HG03108 (cell line): ENCODE data around the gene PGLYRP2.

ENCODE experiments used
- ATAC-seq: cut with Tn5 transposase; IDR thresholded peaks from one replicate; pipeline ENCODE4 v1.9.1; 2021; ENCODE audit warnings: moderate library complexity; ENCODE audit not compliant: unreplicated experiment

Gene PGLYRP2

DNA sequence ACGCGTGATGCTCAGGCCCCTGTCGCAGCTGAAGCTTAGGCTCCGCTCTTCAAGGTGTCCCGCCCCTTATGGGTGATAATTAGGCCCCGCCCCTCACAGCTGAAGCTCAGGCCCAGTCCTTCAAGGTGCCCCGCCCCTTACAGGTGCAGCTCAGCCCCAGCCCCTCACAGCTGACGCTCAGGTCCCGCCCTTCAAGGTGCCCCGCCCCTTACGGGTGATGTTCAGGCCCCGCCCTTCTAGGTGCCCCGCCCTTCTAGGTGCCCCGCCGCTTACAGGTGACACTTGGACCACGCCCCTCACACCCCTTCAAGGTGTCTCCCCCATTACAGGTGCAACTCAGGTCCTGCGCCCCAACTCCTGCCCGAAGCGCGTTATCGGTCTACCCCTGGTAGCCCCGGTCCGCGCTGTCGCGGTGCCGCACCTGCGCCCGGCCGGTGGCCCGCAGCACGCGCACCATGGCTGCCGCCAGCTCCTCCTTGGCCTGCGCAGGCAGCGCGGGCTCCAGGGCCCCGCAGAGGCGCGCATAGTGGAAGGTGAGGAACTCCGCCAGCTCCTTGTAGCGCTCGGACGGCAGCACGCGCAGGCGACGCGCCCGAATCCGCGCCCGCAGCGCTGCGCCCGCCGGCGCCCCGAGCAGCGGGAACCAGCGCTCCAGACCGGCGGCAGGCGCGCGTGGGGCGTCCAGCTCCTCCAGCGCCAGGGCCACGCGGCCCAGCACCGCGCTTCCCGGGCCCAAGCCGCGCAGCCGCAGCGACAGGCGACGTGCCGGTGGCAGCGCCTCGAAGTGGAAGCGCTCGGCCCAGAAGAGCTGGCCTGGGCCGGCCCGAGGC lies 22.2 kb downstream of the PGLYRP2 start:
- ATAC-seq: no peak

DNA sequence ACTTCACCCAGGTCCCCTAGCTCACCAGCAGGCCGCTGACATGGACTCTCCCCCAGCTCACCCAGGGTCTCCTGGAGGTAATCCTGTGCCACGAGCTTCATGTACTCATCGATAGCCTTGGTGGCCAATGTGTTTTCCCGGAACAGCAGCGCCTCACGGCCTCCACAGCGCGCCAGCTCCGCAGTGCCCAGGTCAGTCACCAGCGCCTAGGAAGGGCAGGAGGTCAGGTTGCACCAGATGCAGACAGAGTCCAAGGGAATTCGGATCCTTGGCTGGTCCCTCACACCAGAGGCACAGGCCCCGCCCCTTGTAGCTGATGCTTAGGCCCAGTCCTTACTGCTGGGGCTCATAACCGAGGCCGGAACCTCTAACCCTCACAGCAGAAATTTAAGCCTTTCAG lies 22.9 kb downstream of the PGLYRP2 start:
- no peak for ATAC-seq

DNA sequence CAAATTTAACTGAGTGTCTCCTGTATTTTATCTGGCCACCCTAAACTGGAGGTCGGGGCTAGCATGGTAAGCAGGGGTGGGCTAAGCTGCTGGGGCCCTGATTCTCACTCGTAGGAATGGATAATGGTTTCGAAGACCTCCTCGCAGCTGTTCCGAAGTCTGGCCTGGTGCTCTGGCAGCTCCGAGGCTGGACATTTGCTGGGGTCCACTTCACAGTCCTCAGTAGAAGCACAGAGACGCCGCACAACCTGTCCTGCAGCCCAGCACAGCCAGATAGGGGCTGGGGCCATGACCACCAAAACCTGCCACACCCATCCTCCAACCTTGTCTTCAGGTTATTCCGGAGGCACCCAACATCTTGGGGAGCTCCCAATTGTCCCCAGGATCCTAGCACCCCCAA lies 23.3 kb downstream of the PGLYRP2 start:
- ATAC-seq: no peak

DNA sequence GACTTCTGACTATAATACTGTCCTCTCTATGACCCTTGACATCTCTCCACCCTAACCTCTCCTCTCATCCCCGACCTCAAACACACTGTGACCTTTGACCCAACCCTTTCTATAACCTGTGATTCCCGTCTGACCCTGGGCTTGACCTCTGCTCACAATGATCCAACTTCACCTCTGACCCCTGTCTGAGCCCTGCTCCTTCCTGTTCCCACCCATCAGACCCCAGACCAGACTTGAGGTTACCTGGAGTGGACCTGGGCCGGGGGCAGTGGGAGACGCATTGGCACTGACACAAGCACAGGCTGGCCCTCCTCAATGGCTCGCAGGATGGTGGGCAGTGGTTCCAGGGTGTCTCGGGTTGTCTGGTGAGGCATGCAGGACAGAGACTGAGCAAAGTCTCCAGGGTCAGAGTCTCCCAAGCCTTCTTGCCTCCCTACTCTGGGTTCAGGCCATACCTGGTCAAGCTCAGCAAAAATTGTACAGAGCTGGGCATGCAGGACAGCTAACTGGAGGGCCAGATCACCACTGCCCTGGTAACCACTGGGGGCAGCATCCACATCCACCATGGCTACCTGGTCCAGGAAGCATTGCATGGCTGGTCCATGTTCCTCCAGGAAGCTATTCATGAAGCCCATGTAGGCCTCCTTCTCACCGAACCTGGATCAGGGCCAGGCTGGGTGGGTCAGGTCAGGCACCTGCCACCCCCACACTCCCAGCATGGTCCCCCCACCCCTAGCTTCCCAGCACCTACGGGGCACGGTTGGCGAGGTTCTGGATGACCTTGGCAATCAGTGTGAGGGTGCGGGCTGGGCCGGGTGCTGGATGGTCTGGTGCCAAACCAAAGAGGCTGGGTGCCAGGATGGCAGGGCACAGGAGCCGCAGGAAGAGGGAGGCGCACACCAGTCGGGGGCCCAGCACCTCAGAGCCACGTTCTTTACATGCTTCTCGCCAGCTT lies 25.1 kb downstream of the PGLYRP2 start:
- no peak for ATAC-seq

DNA sequence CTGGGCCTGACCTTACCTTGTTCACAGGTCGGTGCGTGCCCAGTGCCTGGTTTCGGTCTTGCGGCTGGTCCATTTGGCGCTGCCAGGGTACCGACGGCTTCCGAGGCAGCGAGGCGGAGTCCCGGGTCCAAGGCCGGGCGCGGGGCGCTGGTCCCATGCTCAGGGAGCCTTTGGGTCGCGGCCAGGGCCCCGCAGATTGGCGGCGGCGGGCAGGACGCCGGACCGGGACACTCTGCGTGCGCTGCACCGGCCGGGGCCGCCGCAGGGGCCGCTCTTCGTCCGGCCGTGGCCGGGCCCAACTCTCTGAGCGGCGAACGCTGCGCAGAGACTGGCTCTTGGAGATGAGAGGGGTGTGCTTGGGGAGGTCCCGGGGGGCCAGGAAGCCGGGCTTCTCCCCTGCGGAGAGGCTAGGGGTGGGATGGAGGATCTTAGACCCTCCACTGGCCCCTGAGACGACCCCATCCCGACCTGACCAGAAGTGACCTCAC lies 26.2 kb downstream of the PGLYRP2 start:
- ATAC-seq: no peak

DNA sequence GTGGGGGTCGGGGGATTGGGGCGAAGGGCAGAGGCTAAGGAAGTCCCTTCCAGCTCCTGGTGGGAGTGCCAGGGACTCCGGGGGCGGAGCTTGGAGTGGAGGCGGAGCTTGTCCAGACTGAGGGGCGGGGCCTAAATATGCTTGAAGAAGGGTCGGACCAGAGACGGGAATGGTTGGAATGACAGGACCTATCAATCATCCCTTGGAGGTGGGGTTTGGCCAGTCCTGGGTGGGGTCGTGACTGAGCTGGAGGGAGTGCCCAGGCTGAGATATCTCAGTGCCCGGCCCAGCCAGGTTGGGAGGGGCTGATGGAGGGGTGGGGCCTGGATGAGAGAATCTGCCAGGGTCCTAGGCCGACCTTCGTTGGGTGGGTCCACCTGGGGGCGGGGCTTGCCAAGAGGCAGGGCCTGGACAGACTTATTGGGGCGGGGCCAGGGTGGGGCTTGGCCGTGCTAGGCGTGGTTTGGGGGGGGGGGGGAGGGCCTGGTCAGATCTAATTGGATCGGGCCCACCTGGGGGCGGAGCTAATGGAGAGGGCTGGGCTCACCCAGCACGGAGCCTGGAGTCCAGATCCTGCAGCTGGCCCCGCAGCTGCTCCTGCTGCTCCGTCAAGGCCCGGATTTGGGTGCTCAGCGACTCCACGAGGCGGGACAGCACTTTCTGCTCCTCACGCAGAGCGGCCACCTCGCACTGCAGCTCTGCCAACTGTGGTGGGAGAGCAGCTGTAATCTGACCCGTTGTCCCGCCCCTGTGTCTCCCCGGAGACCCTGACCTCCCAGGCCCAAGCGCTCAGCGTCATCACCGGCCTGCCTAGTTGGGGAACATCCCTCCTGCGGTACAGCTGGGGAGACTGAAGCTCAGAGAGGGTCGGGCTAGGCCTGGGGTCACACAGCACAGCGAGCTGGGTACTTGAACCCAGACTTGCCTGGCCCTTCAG lies 26.9 kb downstream of the PGLYRP2 start:
- ATAC-seq: no peak

DNA sequence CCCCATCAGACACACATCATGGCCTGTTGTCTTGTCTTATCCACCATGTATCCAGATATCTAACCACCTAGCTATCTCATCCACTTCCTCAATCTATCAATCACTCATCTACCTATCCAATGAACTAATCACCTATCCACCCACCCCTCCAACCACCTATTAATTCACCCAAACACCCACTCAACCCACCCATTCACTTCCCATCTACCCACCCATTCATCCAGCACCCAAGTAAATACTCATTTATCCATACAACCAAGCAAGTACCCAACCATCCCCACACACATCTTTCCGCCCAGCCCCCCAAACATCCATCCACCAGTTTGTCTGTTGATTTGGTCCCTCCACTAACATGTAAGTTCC lies 28.8 kb downstream of the PGLYRP2 start:
- ATAC-seq: no peak

DNA sequence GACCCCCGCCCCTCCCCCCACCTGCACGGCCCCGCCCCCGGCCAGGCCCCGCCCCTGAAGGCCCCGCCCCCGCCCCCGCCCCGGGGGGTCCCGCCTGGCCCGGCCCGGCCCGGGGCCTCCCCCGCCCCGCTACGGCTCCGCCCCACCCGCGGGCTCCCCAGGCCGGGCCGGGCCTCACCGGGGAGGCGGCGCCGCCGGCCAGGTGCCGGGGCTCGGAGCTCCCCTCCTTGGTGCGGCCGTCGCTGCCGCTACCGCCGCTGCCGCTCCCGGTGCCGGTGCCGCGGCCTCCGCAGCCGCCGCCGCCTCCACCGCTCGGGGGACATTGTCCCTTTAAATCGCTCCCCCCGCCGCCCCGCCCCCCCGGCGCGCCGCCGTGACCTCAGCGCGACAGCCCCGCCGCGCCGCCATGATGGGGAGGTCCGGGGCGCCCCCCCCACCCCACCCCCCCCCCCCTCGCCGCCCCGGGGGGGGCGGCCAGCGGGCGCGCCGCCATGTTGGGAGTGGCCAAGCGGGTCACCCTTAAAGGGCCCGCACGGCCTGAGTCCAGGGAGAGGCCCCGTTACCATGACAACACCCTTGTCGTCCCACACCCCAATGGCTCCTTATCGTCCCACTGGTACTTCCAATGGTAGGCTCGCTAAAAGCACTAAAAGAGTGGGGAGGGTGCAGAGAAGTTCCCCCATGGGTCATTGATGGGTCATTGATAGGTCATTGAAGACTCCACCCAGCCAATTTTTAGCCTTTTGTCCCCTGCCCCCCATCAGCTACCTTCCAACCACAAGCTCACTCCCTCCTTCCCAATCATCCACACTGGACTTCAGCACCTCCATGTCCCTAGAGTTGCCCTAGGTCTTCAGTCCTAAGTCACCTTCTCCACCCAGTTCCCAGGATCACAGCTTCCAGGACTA lies 29.4 kb downstream of the PGLYRP2 start, which contains the start of gene WIZ:
Gene WIZ, minus strand, starts transcription at position 337 of the 908 bp plus-strand sequence. CDS start 1,649 bp downstream, outside the sequence.
- ATAC-seq: no peak

DNA sequence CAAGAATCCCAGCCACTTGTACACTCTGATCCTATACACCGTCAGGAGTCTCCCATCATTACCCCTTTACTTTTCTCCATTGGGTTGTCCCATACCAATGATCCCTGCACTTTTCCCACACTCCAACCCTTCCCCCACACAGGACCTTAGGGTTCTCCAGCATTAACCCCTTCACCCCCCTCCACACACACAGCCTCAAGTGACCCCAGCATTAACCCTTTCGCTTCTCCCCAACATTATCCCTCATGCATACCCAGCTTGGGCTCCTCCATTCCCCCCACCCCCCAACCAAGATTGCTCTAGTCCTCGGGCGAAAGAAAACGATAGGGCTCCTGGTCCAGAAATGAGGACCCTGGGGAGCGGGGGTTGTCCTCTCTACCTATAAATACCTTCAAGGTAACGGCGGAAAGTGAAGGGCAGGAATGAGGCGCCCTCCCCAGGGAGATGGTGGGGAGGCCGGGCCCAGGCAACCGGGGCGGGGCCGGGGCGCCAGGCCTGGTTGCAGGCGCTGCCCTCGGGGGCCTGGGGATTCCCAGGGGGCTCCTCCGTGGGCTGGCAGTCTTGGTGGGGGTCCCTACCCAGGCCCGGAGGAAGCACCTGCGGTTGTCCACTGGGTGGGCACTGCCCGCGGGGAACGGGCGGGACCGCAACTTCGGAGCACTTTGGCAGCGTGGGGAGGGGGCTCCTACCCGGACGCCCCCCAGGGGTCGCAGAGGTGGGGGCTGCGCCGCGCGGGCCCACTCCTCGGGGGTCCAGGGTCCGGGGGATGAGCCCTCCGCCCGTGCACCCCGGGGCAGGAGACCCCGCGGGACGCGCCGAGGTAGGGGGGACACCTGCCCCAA lies 30.3 kb downstream of the PGLYRP2 start:
- no peak for ATAC-seq

DNA sequence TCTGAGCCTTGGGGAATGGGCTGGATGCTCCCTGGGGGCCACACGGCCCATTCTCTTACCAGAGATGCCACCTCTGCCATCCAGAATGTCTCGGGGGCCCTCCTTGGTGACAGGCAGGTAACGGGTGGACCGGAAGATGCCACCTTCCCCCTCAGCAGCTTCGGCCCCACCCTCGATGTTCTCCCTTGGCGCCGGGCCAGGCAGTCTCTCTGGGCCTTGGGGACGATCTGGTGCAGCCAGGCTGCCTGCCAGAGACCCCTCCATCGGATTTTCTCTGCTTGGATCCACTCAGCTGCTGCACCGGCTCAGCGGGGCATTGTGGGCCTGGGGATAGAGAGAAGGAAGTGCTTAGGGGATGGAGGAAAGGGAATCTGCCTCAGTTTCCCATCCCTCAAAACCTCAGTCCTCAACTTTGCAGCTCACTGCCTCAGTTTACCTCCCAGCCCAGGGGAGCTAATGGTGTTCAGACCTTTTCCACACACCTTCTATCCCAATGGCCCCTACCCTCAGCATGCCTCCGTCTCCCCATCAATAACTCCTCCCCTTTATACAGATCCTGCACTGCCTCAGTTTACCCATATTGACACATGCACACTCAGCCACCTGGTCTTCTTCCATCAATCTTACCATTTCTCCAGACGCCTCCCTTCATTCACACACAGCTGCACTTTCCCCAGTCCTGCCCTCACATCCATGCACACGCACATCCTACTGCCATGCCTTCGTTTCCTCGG lies 31.1 kb downstream of the PGLYRP2 start:
- no peak for ATAC-seq

DNA sequence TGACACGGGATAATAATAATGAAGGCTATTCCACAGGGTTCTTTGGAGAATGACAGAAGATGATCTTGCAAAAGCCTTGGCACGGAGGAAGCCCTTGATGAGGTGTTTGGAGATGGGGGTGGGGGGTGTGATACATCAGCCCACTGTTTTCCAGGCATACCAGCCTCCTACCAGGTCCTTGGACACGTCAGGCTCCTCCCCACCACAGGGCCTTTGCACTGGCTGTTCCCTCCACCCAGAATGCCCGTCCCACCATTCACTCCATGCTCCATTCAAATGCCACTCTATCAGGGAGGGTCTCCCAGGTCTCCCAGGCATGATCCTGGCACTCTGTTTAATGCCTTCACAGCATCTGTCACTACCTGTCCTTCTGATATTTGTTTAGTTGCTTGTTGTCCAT lies 32.2 kb downstream of the PGLYRP2 start:
- ATAC-seq: no peak

DNA sequence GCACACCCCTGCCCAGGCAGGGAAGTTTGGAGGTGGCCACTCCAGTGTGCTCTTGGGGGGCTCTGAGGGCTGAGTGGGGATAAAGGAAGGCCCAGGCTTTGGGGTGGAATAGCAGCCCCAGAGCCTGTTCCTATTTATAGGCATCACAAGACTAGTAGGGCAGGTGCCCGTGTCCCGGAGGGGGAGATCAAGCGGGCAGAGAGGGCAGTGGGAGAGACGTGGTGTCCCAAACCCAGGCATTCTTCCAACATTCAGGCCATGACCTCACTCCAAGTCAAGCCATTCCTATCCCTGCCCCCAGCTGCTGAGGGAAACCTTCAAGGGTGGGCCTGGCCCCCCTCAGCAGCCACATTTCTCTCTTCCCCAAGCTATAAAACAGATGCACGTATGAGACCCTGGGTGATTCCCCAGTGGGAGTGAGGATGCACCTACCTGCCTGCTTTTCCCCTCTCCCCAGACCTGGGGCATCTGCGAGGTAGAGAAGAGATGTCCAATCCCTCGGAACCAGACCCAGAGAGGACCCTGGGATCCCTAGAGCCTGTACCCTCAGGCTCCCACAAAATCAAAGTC lies 33.4 kb downstream of the PGLYRP2 start:
- ATAC-seq: no peak

DNA sequence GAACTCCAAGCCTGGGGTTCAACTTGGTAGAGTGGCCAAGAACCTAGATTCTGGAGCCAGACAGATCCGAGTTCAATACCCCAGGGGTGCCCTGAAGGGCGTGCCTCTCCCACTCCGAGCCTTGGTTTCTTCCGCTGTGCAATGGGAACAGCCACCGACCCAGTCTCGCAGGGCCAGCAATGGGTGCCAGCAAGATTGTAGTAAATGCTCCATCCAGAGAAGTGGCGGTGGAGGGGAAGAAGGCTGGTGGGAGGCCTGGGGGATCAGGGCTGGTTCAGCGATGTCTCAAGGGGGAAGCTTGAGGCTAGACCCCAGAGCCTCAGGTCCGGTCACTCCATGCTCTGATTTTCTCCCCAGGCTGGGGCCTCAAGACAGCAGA lies 34.1 kb downstream of the PGLYRP2 start:
- ATAC-seq: no peak

DNA sequence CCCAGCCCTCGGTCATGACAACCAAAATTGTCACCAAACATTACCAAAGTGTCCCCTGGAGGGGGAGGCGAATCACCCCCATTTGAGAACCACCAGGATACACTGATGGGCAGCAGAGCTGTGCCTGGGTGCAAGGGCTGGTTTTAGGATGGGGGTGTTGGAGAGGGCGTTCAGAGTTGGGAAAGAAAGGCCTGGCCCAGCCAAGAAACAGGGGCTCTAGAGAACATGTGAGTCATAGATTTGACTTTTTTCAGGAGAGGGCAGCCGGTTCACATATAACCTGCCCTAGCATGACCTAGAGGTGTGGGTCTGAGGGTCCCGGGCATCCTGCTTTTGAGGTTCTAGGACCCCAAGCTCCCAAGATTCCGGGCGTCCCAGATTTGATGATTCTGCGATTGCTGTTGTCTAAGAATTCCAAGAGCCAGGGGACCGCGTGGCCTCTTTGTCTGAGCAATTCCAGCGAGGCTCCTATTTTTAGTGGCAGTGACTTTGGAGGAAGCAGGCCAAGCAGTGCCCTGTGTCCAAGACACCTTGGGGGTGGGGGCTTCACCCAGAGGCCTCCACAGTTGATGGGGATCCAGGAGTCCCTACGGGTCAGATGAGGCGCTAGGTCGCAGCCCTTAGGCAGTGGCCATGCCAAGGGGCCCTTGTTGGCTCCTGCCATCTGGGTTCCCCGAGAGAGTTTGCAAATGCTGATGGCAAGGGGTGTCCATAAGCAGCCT lies 34.6 kb downstream of the PGLYRP2 start:
- no peak for ATAC-seq

DNA sequence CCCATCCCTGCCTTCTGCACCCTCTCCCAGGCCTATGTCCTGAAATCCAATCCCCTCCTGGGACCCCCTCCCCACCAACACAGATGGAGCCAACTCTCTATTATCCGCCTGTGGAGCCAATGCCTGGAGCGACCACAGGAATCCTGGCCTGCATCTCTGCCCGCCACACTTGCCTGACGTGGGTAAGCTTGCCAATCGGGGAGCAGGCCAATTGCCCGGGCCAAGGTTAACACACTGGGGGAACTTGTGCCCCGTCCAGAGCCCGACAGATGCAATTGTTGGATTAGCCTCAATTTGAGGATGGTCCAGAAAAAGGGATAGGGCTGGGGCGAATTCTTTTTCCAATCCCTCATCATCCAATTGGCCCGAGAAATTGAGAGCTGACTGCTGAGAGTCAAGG lies 35.5 kb downstream of the PGLYRP2 start:
- ATAC-seq: no peak

DNA sequence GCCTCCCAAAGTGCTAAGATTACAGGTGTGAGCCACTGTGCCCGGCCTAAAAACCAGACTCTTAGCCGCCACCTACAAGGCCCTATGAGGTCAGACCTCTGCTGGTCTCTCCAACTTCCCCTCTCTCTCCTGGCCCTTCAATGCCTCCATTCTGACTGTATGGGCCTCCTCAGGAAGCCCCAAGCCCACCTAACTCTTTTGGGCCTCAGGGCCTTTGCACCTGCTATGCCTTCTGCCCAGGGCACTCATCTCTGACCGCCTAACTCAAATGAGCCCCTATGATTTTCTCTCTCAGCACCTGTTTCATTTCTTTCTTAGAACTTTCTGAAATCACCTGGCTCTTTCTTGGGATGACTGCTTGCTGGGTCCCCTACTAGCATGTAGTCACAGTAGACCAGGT lies 36.0 kb downstream of the PGLYRP2 start:
- ATAC-seq: no peak
